ENCODE measurements around the gene CRTAC1.

- TF ChIP-seq REST (IDR thresholded peaks at IDR 0.05; ENCODE audit: low read depth, low read length) = no peak
- no peak for TF ChIP-seq USF1 (IDR thresholded peaks at IDR 0.05; ENCODE audit: borderline replicate concordance, low read depth)
- TF ChIP-seq RFX5 (IDR thresholded peaks at IDR 0.05; ENCODE audit: low read length) = no peak
- TF ChIP-seq IRF3 (IDR thresholded peaks at IDR 0.05; ENCODE audit: low read depth, low read length) = no peak
- TF ChIP-seq CTCF (IDR thresholded peaks at IDR 0.05) = no peak
- no peak for TF ChIP-seq RAD21 (IDR thresholded peaks at IDR 0.05; ENCODE audit: low read length)
- no peak for TF ChIP-seq JUND (IDR thresholded peaks at IDR 0.05)
- TF ChIP-seq RCOR1 (IDR thresholded peaks at IDR 0.05; ENCODE audit: low read length) = no peak
- no peak for TF ChIP-seq CHD2 (IDR thresholded peaks at IDR 0.05; ENCODE audit: low read length, partially characterized antibody)
- TF ChIP-seq GABPA (IDR thresholded peaks at IDR 0.05; ENCODE audit: low read depth) = no peak
Observed at GRCh38 chr10:97822261-97822687, 208.1 kb downstream of the CRTAC1 start.
